Measurements from ENCODE around the gene ARHGAP27. TPM values are rescaled to one million over a fixed set of nuclear protein-coding genes. Genes with fewer than 3 reads are reported as not detected.
"Not testable (repeated sequence)": the region's sequence is repeated elsewhere in the genome, so short reads cannot be mapped to it uniquely, and the experiment has no call there.

Gene ARHGAP27, protein sequence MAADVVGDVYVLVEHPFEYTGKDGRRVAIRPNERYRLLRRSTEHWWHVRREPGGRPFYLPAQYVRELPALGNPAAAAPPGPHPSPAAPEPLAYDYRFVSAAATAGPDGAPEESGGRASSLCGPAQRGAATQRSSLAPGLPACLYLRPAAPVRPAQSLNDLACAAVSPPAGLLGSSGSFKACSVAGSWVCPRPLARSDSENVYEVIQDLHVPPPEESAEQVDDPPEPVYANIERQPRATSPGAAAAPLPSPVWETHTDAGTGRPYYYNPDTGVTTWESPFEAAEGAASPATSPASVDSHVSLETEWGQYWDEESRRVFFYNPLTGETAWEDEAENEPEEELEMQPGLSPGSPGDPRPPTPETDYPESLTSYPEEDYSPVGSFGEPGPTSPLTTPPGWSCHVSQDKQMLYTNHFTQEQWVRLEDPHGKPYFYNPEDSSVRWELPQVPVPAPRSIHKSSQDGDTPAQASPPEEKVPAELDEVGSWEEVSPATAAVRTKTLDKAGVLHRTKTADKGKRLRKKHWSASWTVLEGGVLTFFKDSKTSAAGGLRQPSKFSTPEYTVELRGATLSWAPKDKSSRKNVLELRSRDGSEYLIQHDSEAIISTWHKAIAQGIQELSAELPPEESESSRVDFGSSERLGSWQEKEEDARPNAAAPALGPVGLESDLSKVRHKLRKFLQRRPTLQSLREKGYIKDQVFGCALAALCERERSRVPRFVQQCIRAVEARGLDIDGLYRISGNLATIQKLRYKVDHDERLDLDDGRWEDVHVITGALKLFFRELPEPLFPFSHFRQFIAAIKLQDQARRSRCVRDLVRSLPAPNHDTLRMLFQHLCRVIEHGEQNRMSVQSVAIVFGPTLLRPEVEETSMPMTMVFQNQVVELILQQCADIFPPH
- total RNA-seq (ENCODE audit: unreplicated experiment) = 3.5 TPM
- long read RNA-seq = 0 reads

DNA sequence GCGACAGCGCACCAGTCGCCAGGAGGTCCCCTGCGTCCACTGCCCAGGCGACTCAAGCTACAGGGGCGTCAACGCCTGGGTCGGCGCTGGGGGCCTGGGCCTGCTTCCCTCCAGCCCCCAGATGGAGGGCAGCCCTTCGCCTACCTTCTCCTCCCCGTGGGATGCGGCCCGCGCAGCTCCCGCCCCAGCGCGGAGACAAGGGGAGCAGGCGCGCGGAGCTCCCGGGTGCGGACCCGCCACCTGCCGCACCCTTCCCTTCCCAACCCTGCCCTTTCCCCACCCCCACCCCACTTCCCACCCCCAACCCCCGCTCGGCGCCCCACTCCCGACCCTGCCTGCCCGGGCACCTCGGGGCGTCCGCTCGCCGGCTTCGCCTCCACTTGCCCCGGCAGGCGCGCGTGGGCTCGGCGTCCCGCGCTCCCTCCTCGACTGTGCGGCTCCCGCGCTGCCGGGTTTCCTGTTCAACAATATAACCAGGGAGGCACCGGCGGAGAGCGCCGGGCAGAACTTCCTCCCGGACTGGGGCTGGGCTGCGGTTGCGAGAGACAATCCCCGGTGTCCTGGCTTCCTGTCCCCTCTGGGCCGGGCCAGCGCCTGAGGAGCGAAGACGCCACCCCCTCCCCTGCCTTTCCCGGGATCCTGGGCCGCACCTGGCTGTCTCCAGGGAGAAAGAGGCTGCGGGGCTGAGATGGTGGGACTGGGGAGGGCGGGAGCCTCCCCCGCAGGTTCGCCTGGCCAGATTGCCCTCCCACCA, at the start of gene ARHGAP27:
ARHGAP27 (minus strand) TSS at position 466 of the 754 bp plus-strand sequence. CDS start 2,591 bp downstream, outside the sequence.
- DNase-seq = no peak
- Mint-ChIP-seq H3K4me1 (ENCODE audit: low read depth, unreplicated experiment) (peaks cover 33% of the 10 kb centered on the region), H3K27ac (ENCODE audit: unreplicated experiment) (no peak within 1 kb of the TSS)

DNA sequence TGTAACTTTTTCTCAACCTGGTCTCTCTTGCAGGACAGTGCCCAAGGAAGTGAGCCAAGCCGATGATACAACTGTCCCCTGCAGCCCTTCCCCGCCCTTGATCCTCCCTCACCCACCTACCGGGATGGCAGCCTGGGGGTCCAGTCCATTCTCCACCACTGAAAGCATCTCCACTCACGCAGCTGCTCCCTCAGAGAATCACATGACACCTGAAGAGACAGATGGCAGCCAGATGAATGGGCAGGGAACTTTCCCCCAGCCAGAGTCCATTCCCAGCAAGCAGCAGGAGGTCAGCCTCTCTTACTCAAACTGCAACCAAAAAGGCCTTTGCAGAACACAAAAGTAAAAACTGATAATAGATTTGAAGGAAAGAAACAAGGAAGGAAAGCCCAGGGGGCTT, 49.6 kb upstream of the ARHGAP27 start:
- Mint-ChIP-seq H3K27ac (ENCODE audit: unreplicated experiment) (peak overlapping the region; percentile 98), H3K4me3 (ENCODE audit: unreplicated experiment) (peak overlapping the region; percentile 81), H3K4me1 (ENCODE audit: low read depth, unreplicated experiment) (peaks cover 15% of the 10 kb centered on the region)
- not testable (repeated sequence) for H3K27me3 Mint-ChIP-seq (ENCODE audit: unreplicated experiment); H3K36me3 Mint-ChIP-seq (ENCODE audit: unreplicated experiment); DNase-seq; H3K9me3 Mint-ChIP-seq (ENCODE audit: unreplicated experiment)

More for the DNA sequence above, at the start of gene ARHGAP27:
- Mint-ChIP-seq H3K27me3 (ENCODE audit: unreplicated experiment) (peaks cover 22% of the 10 kb centered on the region), H3K4me3 (ENCODE audit: unreplicated experiment) (peak within 1 kb of the TSS; percentile 68), H3K9me3 (ENCODE audit: unreplicated experiment) (peaks cover 13% of the 10 kb centered on the region), H3K36me3 (ENCODE audit: unreplicated experiment) (no peaks in the 10 kb centered on the region)
- TF ChIP-seq, protein P1, sequence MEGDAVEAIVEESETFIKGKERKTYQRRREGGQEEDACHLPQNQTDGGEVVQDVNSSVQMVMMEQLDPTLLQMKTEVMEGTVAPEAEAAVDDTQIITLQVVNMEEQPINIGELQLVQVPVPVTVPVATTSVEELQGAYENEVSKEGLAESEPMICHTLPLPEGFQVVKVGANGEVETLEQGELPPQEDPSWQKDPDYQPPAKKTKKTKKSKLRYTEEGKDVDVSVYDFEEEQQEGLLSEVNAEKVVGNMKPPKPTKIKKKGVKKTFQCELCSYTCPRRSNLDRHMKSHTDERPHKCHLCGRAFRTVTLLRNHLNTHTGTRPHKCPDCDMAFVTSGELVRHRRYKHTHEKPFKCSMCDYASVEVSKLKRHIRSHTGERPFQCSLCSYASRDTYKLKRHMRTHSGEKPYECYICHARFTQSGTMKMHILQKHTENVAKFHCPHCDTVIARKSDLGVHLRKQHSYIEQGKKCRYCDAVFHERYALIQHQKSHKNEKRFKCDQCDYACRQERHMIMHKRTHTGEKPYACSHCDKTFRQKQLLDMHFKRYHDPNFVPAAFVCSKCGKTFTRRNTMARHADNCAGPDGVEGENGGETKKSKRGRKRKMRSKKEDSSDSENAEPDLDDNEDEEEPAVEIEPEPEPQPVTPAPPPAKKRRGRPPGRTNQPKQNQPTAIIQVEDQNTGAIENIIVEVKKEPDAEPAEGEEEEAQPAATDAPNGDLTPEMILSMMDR (IDR thresholded peaks at IDR 0.05; ENCODE audit: partially characterized antibody, unreplicated experiment) = no peak

GRCh38 chr17:45475436-45475835, 42.8 kb upstream of the ARHGAP27 start:
- H3K4me3 Mint-ChIP-seq (ENCODE audit: unreplicated experiment); H3K36me3 Mint-ChIP-seq (ENCODE audit: unreplicated experiment); H3K27me3 Mint-ChIP-seq (ENCODE audit: unreplicated experiment); H3K9me3 Mint-ChIP-seq (ENCODE audit: unreplicated experiment); H3K4me1 Mint-ChIP-seq (ENCODE audit: low read depth, unreplicated experiment); DNase-seq; H3K27ac Mint-ChIP-seq (ENCODE audit: unreplicated experiment): not testable (repeated sequence)

- H3K9me3 Mint-ChIP-seq (ENCODE audit: unreplicated experiment); H3K4me1 Mint-ChIP-seq (ENCODE audit: low read depth, unreplicated experiment); DNase-seq; H3K27ac Mint-ChIP-seq (ENCODE audit: unreplicated experiment); H3K27me3 Mint-ChIP-seq (ENCODE audit: unreplicated experiment); H3K4me3 Mint-ChIP-seq (ENCODE audit: unreplicated experiment); H3K36me3 Mint-ChIP-seq (ENCODE audit: unreplicated experiment): not testable (repeated sequence)
Observed at GRCh38 chr17:45472249-45472648, 39.6 kb upstream of the ARHGAP27 start.

GRCh38 chr17:45469204-45469563, 36.5 kb upstream of the ARHGAP27 start:
- not testable (repeated sequence) for H3K27ac Mint-ChIP-seq (ENCODE audit: unreplicated experiment); H3K9me3 Mint-ChIP-seq (ENCODE audit: unreplicated experiment); DNase-seq; H3K4me1 Mint-ChIP-seq (ENCODE audit: low read depth, unreplicated experiment); H3K4me3 Mint-ChIP-seq (ENCODE audit: unreplicated experiment); H3K27me3 Mint-ChIP-seq (ENCODE audit: unreplicated experiment); H3K36me3 Mint-ChIP-seq (ENCODE audit: unreplicated experiment)

DNA sequence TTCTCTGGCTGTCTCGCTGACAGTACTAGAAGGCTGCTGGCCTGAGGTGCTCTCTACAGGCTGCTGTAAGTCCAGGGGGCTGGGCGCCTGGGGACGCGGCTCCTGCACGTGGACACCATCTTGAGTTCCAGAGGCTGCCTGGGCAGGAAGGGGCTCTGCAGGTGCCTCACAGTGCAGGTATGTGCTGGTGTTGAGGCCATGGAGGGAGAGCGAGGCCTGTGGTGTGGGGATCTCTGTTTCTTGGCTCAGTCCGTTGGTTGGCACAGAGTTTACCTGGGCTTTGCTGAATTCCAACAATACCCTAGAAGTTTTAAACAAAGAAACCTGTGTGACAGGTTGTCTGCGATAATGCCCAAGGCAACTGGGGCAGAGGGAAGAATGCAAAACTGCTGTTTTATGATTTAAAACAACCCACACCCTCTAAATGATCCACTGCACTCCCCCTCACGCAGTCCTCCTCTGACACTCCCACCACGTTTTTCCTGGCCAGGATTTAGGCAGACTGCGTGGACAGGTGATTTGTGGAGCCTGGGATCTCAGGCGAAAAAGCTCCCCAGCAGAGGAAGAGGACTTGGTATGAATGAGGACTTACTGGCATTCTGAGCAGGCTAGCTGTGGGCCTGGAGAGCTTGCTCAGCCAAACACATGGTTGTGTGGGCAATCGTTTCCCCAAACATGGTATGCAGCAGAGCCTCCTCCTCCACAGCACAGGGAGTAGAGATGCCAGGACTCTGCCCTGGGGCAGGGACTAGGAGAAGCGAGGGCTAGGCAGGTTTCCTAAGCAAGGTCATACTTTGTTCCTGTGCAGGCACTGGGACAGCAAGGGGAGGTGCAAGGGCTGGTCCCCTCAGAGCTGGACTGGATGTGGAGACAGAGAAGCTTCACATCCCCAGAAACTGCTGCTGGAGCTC, 35.9 kb upstream of the ARHGAP27 start:
- H3K27ac Mint-ChIP-seq (ENCODE audit: unreplicated experiment); H3K4me1 Mint-ChIP-seq (ENCODE audit: low read depth, unreplicated experiment); H3K27me3 Mint-ChIP-seq (ENCODE audit: unreplicated experiment); H3K4me3 Mint-ChIP-seq (ENCODE audit: unreplicated experiment); DNase-seq; H3K36me3 Mint-ChIP-seq (ENCODE audit: unreplicated experiment); H3K9me3 Mint-ChIP-seq (ENCODE audit: unreplicated experiment): not testable (repeated sequence)

- H3K4me1 Mint-ChIP-seq (ENCODE audit: low read depth, unreplicated experiment); H3K27me3 Mint-ChIP-seq (ENCODE audit: unreplicated experiment); DNase-seq; H3K36me3 Mint-ChIP-seq (ENCODE audit: unreplicated experiment); H3K9me3 Mint-ChIP-seq (ENCODE audit: unreplicated experiment); H3K4me3 Mint-ChIP-seq (ENCODE audit: unreplicated experiment); H3K27ac Mint-ChIP-seq (ENCODE audit: unreplicated experiment): not testable (repeated sequence)
Observed at GRCh38 chr17:45461524-45462327, 29.1 kb upstream of the ARHGAP27 start.

DNA sequence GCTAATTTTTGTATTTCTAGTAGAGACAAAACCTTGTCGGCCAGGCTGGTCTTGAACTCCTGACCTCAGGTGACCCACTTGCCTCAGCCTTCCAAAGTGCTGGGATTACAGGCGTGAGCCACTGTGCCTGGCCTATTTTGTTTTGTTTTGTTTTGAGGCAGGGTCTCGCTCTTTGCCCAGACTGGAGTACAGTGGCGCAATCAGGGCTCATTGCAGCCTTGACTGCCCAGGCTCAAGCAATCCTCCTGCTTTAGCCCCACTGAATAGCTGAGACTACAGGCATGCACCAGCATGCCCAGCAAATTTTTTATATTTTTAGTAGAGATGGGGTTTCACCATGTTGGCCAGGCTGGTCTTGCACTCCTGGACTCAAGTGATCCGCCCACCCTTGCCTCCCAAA, 27.8 kb upstream of the ARHGAP27 start:
- H3K9me3 Mint-ChIP-seq (ENCODE audit: unreplicated experiment); H3K4me1 Mint-ChIP-seq (ENCODE audit: low read depth, unreplicated experiment); DNase-seq; H3K4me3 Mint-ChIP-seq (ENCODE audit: unreplicated experiment); H3K27ac Mint-ChIP-seq (ENCODE audit: unreplicated experiment); H3K36me3 Mint-ChIP-seq (ENCODE audit: unreplicated experiment); H3K27me3 Mint-ChIP-seq (ENCODE audit: unreplicated experiment): not testable (repeated sequence)

DNA sequence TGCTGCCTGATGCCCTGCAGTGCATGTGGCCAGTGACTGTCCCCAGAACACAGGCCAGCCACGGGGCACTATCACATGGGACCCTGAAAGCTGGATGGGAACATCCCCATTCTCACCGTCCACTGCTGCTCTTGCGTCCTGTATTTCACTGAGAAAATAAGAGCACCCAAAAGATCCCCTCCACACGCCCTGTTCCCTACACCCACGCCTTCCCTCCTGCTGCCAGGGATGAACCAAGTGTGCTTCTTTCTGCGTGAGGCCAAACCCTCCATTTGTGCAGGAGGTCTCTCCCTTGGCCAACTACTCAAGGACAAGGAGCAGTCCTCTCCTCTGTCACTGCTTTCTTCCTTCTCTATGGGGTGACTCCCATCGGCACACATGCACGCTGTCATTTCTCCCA, 21.7 kb upstream of the ARHGAP27 start:
- not testable (repeated sequence) for H3K4me3 Mint-ChIP-seq (ENCODE audit: unreplicated experiment); H3K36me3 Mint-ChIP-seq (ENCODE audit: unreplicated experiment); H3K27me3 Mint-ChIP-seq (ENCODE audit: unreplicated experiment); DNase-seq; H3K4me1 Mint-ChIP-seq (ENCODE audit: low read depth, unreplicated experiment); H3K27ac Mint-ChIP-seq (ENCODE audit: unreplicated experiment); H3K9me3 Mint-ChIP-seq (ENCODE audit: unreplicated experiment)
